Upper lobe of left lung (tissue), 4 donors: ENCODE data around the gene TCF12.

ENCODE experiments used
- POLR2AphosphoS5 ChIP-seq, 2 donors: sonication (generic); formaldehyde crosslinking; IDR thresholded peaks; one replicate each; pipeline ENCODE4 v1.5.1; 2017; ENCODE audit warnings: antibody characterized with exemption in 2 of 2
- TF ChIP-seq, protein P1 (sequence below), 6 experiments: fragments of 450-650 bp in 4 of 6; fragments of 200-600 bp in 2 of 6; sonication (generic) in 2 of 6; IDR thresholded peaks; one replicate each; pipeline ENCODE4 v1.5.1; 2016 to 2019; ENCODE audit warnings: antibody characterized with exemption in 6 of 6

DNA sequence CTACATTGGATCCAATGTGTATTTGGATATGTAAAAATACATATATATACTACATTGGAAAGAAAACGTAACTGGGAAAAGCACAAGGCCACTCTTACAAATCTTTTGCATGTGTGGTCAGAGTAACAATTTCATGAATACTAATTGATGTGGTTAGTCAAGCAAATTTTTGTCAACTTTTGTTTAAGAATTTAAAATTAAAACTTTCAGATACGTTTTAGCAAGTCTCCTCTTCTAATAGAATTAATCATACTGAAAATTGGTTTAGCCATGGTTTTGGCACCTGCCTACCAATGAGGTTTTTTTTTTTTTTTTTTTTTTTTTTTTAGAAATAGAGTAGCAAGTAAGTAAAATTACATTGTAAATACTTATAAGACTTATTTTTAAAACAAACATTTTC lies 304.9 kb downstream of the TCF12 start:
- no peak for TF ChIP-seq POLR2AphosphoS5 (IDR thresholded peaks at IDR 0.05)
- TF ChIP-seq, protein P1, sequence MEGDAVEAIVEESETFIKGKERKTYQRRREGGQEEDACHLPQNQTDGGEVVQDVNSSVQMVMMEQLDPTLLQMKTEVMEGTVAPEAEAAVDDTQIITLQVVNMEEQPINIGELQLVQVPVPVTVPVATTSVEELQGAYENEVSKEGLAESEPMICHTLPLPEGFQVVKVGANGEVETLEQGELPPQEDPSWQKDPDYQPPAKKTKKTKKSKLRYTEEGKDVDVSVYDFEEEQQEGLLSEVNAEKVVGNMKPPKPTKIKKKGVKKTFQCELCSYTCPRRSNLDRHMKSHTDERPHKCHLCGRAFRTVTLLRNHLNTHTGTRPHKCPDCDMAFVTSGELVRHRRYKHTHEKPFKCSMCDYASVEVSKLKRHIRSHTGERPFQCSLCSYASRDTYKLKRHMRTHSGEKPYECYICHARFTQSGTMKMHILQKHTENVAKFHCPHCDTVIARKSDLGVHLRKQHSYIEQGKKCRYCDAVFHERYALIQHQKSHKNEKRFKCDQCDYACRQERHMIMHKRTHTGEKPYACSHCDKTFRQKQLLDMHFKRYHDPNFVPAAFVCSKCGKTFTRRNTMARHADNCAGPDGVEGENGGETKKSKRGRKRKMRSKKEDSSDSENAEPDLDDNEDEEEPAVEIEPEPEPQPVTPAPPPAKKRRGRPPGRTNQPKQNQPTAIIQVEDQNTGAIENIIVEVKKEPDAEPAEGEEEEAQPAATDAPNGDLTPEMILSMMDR (IDR thresholded peaks at IDR 0.05), result no peak
